Inflammatory macrophage (primary cell): ENCODE measurements around the gene GSK3A.

Experiments used
- DNase-seq, 2 donors: peaks; one replicate each; pipeline ENCODE4 v3.0.0-alpha.2; 2020 to 2022
- total RNA-seq, 18 experiments: gene quantifications; one replicate each; lab custom pipeline; 2026; ENCODE audit warnings: mixed read lengths in 6 of 18, inconsistent platforms in 2 of 18; lab: John Stamatoyannopoulos, UW

Gene GSK3A
- 5.5 to 15.9 (median 10.1) reads per million in 18 experiments for total RNA-seq

DNA sequence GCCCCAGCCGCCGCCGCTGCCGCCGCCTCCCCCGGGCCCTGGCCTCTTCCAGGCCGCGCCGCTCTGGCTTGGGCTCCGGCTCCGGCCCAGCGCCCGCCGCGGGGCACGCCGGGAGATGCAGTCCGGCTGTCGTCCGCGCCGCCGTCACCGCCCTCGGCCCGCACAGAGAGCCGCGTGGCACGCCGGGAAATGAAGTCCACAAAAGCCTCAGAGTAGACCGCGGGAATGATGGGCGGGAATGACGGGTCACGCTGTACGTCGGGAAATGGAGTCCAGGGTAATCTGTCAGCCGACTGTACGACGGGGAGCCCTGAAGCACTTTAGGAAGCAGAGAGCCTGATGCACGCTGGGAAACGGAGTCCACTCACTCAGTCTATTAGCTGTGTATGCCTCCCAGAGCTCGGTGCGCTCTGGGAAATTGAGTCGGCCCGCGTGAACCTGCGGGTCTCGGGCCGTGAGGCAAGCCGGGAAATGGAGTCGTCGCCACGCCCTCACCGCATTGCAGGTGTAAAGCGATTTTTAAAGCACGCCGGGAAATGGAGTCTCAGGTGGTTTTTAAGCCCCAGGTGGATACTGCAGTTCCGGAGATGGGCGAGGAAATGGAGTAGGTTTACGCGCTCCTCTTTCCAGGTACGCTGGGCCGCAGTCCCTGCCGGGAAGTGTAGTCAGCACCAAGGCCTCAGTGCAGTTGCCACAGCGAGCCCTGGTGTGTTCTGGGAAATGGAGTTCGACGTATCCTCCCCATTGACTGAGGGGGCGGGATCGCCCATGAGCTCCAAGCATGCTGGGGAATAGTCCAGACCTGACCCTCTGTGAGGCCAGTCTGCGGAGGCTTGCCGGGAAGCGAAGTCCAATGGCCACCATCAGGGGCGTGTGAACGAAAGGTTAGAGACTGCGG, at the start of gene GSK3A:
Gene GSK3A, minus strand, starts transcription at position 91 of the 898 bp plus-strand sequence. CDS start 137 bp downstream, outside the sequence.
- DNase-seq = peak; percentile 99

GRCh38 chr19:42291435-42291810, 49.0 kb upstream of the GSK3A start:
- DNase-seq = no peak

DNA sequence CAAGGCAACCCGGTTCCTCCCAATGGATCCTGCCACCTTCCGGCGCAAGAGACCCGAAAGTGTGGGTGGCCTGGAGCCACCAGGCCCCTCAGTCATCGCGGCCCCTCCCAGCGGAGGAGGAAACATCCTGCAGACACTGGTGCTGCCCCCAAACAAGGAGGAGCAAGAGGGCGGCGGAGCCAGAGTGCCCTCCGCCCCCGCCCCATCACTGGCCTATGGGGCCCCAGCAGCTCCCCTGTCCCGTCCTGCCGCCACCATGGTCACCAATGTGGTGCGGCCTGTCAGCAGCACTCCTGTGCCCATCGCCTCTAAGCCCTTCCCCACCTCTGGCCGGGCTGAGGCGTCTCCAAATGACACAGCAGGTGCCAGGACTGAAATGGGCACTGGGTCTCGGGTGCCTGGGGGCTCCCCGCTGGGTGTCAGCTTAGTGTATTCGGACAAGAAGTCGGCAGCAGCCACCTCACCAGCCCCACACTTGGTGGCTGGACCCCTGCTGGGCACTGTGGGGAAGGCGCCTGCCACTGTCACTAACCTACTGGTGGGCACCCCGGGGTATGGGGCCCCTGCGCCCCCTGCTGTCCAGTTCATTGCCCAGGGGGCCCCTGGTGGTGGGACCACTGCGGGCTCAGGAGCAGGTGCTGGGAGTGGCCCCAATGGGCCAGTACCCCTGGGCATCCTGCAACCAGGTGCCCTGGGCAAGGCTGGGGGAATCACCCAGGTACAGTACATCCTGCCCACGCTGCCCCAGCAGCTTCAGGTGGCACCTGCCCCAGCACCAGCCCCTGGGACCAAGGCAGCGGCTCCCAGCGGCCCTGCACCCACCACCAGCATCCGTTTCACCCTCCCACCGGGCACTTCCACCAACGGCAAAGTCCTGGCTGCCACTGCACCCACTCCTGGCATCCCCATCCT, 48.4 kb upstream of the GSK3A start:
- no peak for DNase-seq

- no peak for DNase-seq
These were observed 47.7 kb upstream of the GSK3A start for GRCh38 chr19:42290136-42290522.

GRCh38 chr19:42289556-42290041, 47.2 kb upstream of the GSK3A start:
- no peak for DNase-seq

DNA sequence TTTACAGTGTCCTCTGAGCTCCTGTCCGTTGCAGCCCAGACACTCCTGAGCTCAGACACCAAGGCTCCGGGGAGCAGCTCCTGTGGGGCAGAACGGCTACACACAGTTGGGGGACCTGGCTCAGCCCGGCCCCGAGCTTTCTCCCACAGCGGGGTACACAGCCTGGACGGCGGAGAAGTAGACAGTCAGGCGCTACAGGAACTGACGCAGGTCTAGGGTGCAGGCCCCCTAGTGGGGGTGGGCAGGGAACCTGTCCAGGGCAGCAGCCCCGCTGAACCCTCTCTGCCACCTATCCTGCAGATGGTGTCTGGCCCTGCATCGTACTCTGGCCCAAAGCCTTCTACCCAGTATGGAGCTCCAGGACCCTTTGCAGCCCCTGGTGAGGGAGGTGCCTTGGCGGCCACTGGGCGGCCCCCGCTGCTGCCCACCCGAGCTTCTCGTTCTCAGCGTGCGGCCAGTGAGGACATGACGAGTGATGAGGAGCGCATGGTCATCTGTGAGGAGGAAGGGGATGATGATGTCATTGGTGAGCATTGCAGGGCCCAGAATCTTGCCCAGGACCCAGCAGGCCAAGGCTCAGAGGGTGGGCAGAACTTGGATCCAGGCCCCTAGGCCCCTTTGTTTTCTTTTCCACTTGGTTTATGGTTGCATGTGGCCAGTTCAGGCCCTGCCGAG, 46.6 kb upstream of the GSK3A start:
- DNase-seq = no peak

GRCh38 chr19:42288387-42288786, 46.0 kb upstream of the GSK3A start:
- peak; percentile 35 to 39 for DNase-seq

DNA sequence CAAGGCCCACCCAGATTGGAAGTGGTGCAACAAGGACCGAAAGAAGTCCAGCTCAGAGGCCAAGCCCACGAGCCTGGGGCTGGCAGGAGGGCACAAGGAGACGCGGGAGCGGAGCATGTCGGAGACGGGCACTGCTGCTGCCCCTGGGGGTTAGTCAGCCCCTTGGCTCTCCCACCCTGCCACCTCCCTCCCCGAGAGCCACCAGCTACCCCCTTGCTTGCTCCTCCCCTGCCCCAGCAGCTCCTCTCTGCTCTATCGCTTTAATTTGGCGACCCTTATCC, 45.4 kb upstream of the GSK3A start:
- no peak for DNase-seq

DNA sequence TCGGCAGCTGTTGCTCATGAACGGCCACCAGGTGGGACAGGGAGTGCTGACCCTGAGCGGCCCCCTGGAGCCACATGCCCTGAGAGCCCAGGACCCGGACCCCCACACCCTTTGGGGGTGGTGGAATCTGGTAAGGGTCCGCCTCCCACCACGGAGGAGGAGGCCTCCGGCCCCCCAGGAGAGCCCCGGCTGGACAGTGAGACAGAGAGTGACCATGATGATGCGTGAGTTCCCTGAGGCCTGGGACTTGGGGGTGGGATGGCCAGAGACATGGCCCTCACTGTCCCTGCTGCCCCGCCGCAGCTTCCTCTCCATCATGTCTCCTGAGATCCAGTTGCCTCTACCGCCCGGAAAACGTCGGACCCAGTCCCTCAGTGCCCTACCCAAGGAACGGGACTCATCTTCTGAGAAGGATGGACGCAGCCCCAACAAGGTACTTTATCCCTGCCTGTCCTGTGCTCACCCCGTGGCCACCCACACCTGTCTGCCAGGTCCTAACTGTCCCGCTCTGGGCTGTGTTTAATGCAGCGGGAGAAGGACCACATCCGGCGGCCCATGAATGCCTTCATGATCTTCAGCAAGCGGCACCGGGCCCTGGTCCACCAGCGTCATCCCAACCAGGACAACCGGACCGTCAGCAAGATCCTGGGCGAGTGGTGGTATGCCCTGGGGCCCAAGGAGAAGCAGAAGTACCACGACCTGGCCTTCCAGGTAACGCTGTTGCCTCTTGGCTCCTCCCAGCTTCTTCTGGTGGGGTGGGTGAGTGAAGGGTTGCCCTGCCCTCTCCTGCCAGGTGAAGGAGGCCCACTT, 44.8 kb upstream of the GSK3A start:
- no peak for DNase-seq

GRCh38 chr19:42286349-42287016, 44.1 kb upstream of the GSK3A start:
- peak in 1 of 2 donors; percentile 49 for DNase-seq

GRCh38 chr19:42285988-42286348, 43.6 kb upstream of the GSK3A start:
- DNase-seq = no peak

GRCh38 chr19:42285541-42285941, 43.1 kb upstream of the GSK3A start:
- peak in 1 of 2 donors; percentile 4 for DNase-seq

DNA sequence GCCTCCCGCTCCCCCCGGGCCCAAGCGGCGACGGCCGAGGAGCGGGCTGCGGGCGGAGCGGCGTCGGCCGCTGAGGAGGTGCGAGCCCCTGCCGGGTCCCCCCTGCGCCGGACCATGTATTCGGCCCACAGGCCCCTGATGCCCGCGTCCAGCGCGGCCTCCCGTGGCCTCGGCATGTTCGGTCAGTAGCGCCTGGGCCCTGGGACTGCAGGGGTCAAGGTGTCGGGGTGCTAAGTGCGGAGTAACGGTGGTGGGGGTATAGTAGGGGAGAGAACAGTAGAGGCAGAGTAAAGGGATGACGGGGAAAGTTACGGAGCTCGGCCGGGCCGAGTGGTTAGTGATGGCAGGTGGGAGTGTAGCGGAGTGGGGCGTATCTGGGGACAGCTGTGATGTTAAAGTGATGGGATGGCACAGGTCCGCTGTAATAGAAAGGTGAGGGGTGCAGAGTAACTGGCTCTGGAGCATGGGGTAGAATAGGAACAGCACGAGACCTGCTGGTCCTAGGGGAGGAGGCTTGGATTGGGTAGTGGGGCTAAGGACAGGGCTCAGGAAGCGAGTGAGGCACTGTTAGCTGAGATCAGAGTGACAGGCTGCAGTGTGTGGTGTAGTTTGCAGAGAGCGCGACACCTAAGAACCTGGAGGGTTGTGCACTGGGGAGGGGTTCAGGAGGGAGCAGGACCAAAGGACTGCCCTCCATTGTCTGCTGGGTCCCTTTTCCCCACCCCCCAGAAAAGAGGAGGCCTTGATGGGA, 42.4 kb upstream of the GSK3A start:
- DNase-seq = no peak

GRCh38 chr19:42284066-42284501, 41.7 kb upstream of the GSK3A start:
- peak; percentile 68 to 82 for DNase-seq

DNA sequence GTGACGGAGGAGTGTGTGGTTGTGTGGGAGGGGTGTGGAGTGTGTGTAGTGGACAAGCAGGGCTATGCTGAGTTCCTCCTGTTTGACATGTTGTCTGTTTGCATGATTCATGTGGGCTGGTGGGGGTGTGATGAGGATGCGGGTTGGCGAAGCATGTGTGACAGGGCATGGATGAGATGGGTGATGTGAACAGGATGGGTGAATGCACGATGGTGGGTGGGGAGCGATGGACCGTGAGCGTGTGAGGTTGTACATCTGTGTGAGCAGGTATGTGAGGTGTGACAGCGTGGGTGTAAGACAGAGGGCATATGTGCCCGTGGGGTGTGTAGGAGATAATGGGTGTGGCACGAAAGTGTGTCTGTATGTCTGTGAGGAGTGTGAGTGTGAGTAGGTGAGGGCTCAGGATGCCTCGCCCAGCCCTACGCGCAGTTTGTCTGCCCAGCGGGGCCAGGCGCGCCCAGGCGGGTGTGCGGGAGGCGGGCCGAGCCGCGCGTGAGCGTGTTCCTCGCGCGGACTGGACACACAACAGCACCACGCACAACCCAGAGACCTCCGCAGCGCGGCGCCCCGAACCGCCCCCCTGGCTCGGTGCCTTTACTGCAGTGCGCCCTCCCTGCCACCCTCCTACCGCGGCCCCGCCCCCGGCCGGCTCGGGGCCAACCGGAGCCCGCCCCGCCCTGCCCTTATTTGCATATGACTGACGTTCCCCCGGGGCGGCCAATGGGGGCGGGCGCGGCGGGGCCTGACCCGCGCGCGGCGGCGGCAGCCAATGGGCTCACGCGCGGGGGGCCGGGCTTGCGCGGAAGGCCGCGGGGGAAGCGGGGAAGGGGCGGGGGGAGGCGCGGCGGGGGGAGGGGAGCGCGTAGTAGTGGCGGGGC, 41.0 kb upstream of the GSK3A start:
- DNase-seq = peak; percentile 92 to 96

GRCh38 chr19:42282819-42283187, 40.4 kb upstream of the GSK3A start:
- no peak for DNase-seq

DNA sequence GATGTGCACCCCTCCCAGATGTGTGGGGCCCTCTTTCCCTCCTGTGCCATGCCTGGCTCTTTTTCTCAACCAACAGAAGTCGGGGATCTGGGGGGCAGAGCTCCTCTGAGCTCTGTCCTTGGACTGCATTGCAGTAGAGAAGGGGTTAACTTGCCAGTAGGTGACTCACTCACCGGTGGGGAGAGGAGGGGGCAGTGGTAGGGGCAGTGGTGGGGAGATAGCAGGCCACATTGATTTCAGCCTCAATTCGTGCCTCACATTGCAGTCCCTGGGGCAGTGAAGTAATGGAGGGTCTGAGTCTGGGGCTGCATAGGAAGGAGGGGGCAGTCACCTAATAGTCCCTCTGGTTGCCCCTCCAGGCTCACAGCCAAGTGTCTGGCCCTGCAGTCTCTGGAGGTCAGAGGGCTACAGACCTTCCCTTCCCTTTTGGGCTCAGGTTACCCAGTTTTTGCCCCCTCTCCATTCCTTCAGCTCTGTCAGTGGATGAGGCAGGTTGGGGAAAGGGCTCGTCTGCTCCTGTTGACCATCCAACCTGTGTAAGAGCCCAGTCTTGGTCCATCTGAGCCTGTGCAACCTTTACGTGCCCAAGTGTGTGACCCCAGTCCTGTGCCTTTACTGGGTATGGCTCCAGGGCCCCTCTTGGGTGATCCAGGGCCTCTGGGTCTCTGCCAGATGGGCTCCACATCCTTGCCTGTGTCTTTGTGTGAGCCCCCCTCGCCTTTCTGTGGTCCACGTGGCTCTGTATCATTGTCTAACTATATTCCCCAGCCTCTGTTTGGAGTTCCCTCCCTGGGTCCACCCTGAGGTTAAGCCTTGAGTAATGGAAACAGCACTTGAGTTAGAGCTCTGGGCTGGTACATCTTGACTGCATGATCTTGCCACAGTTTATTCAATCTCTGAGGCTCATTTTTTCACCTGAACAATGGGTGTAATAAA, 39.7 kb upstream of the GSK3A start:
- peak in 1 of 2 donors; percentile 6 for DNase-seq

DNA sequence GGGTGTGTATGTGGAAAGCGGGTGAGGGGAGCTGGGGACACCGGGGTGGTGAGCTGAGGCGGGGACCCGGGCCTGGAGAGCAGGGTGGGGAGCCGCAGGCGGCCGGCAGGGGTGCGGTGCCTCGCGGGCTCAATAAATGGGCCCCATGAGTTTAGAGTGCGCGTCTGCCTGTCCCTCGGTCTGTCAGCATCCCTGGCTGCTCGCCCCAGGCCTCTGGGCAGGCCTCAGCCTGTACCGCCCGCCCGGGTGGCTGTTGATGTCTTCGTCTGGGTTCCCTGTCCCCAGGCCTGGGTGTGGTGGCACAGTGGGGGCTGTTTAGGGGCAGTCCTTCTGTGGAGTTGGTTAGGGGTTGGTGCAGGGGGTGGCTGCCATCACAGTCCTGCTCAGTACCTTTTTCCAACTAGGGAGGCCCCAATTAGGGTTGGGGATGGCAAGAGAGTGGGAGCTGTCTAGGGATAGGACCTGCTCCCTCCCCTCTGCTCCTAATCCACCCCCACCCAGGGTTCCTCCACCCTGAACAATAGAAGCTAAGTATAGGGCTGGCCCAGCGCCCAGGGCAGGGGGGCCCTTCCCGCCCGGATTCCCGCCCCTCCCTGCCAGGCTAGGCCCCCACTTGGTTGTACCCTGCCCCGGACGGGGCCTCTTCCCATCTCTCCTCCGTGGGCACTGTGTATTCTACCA, 38.9 kb upstream of the GSK3A start:
- DNase-seq = no peak
